OCI-LY3 (cell line): ENCODE data around the gene DCLK1.

Source experiments
- H2AFZ ChIP-seq: fragments of 200-600, 300-600 bp; shearing (Covaris generic); 2 replicates; pipeline ENCODE4 v1.6.0; 2014; ENCODE audit warnings: antibody characterized with exemption, low read depth, low read length
- H3K27ac ChIP-seq: fragments of 200-600, 300-600 bp; sonication (generic); 2 replicates; pipeline ENCODE4 v1.5.1; 2014; ENCODE audit warnings: mild to moderate bottlenecking, low read length, moderate library complexity, mixed read lengths
- H3K27me3 ChIP-seq: fragments of 200-600, 300-600 bp; sonication (generic); 2 replicates; pipeline ENCODE4 v1.6.1; 2014; ENCODE audit warnings: low read depth, low read length, mixed read lengths
- H3K36me3 ChIP-seq: fragments of 200-600, 300-600 bp; sonication (generic); replicated peaks from 2 replicates; pipeline ENCODE3; 2014; ENCODE audit warnings: low read depth, low read length, mixed read lengths
- H3K4me1 ChIP-seq: fragments of 300-600, 200-600 bp; sonication (generic); 2 replicates; pipeline ENCODE4 v1.6.1; 2014; ENCODE audit warnings: low read length, mixed read lengths
- H3K4me2 ChIP-seq: fragments of 200-600, 300-600 bp; sonication (generic); 2 replicates; pipeline ENCODE4 v1.6.1; 2014; ENCODE audit warnings: low read length, mixed read lengths
- H3K4me3 ChIP-seq: fragments of 300-600, 200-600 bp; sonication (generic); 2 replicates; pipeline ENCODE4 v1.5.1; 2014; ENCODE audit warnings: antibody characterized with exemption, mild to moderate bottlenecking, low read length, moderate library complexity
- H3K79me2 ChIP-seq: fragments of 300-600, 200-600 bp; shearing (Covaris generic); 2 replicates; pipeline ENCODE4 v1.6.1; 2014; ENCODE audit warnings: mild to moderate bottlenecking, low read length, mixed read lengths
- H3K9ac ChIP-seq: fragments of 300-600, 200-600 bp; shearing (Covaris generic); 2 replicates; pipeline ENCODE4 v1.6.0; 2014; ENCODE audit warnings: mild to moderate bottlenecking, low read length, moderate library complexity
- H3K9me3 ChIP-seq: fragments of 200-600, 300-600 bp; shearing (Covaris generic); 2 replicates; pipeline ENCODE4 v1.6.1; 2014; ENCODE audit warnings: low read length, mixed read lengths; ENCODE audit not compliant: insufficient read depth
- H4K20me1 ChIP-seq: fragments of 200-600, 300-600 bp; sonication (generic); 2 replicates; pipeline ENCODE4 v1.6.1; 2016; ENCODE audit warnings: low read length, mixed read lengths; ENCODE audit not compliant: insufficient read depth
- EZH2phosphoT487 ChIP-seq: fragments of 200-600 bp; shearing (Covaris generic); IDR thresholded peaks from 2 replicates; pipeline ENCODE4 v1.6.1; 2018; ENCODE audit warnings: antibody characterized with exemption, mixed run types, low read depth
- TF ChIP-seq, protein P1 (sequence below): fragments of 200-600, 300-600 bp; sonication (generic); IDR thresholded peaks from 2 replicates; pipeline ENCODE4 v1.5.1; 2014; ENCODE audit warnings: antibody characterized with exemption, low read length, low read depth

Gene DCLK1

DNA sequence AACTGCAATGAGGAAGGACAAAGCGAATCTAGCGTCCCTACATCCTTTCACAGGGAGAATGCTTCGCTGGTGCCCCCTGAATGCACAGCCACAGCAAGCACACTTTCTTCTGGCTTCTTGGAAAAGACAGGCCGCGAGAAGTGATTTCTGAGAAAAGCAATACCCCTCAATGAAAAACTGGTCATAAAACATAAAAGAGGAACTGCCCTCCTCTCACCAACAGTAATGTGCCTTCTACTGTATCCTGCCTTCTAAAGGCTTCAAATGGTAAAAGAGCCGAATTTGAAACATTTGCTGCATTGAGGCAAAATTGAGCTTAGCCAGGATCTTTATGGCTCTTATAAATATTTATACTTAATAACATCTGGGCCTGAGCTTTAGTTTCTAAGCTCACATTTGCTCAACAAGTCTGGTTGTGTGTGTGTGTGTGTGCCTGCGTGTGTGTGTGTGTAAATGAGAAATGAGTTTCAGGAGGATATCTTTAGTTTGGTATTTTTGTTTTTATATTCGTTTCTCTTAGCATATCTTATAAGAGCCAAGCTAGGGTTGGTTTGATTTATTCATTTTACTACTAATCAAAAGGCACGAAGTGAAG, 408.6 kb downstream of the DCLK1 start:
- Histone ChIP-seq H4K20me1 (no peaks in the 10 kb centered on the region), H3K79me2 (no peaks in the 10 kb centered on the region), H3K27ac (no peak overlapping the region), H3K9me3 (no peaks in the 10 kb centered on the region), H3K4me2 (peak overlapping the region; percentile 63), H3K4me3 (peak overlapping the region; percentile 44; the same call in 1 of the 2 replicates), H3K9ac (no peak overlapping the region), H3K27me3 (peaks cover 12% of the 10 kb centered on the region; the same call in 1 of the 2 replicates), H2AFZ (peak overlapping the region; percentile 56; the same call in 1 of the 2 replicates), H3K36me3 (no peaks in the 10 kb centered on the region), H3K4me1 (peaks cover 9% of the 10 kb centered on the region; the same call in 1 of the 2 replicates)
- TF ChIP-seq, protein P1, sequence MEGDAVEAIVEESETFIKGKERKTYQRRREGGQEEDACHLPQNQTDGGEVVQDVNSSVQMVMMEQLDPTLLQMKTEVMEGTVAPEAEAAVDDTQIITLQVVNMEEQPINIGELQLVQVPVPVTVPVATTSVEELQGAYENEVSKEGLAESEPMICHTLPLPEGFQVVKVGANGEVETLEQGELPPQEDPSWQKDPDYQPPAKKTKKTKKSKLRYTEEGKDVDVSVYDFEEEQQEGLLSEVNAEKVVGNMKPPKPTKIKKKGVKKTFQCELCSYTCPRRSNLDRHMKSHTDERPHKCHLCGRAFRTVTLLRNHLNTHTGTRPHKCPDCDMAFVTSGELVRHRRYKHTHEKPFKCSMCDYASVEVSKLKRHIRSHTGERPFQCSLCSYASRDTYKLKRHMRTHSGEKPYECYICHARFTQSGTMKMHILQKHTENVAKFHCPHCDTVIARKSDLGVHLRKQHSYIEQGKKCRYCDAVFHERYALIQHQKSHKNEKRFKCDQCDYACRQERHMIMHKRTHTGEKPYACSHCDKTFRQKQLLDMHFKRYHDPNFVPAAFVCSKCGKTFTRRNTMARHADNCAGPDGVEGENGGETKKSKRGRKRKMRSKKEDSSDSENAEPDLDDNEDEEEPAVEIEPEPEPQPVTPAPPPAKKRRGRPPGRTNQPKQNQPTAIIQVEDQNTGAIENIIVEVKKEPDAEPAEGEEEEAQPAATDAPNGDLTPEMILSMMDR = no peak
- no peak for TF ChIP-seq EZH2phosphoT487

DNA sequence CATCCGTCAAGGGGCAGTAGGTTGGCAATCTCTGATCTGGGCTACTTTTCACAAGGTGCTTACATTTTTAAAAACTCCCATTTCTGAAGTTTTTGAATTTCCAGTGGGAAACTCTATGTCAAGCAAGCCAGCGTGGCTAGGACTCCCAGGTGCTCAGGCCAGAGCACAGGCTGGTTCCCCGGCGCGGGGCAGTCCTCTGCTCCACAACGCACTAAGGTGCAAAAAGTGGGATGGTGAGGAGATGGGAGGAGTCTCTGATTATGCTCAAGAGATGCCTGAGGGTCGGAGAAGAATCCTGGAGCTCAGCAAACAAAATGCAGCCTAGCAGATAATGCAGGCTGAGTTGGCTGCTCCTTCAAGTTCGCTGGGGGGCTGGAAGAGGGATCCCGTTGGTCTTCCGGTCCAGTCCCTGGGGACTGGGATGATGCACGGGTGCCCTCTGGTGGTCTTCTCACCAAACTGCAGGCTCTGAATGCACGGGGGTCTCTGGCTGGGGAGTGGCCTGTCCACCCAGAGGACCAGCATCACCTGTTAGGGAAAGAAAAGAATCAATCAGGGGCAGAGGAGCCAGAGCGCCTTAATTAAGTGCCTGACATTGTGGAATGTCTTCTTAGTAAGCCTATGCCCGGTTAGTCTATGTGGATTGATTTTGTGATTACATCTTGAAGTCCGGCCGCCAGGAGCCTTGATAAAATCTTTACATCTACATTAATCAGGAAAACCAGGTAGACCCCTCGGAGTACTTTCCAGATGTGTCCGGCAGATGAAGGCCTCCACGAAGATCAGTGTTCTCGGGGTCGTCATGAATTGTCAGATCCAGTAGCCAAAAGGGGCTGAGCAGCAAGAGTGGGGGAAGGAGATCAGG, 410.3 kb downstream of the DCLK1 start:
- Histone ChIP-seq H3K4me3 (peak overlapping the region; percentile 75), H3K4me1 (peaks cover 9% of the 10 kb centered on the region; the same call in 1 of the 2 replicates), H3K36me3 (no peaks in the 10 kb centered on the region), H3K4me2 (peak overlapping the region; percentile 92), H3K79me2 (no peaks in the 10 kb centered on the region), H3K9me3 (no peaks in the 10 kb centered on the region), H4K20me1 (no peaks in the 10 kb centered on the region), H3K27ac (no peak overlapping the region), H3K27me3 (peaks cover 12% of the 10 kb centered on the region; the same call in 1 of the 2 replicates), H3K9ac (peak overlapping the region; percentile 16; the same call in 1 of the 2 replicates), H2AFZ (peak overlapping the region; percentile 94)
- TF ChIP-seq EZH2phosphoT487 = no peak
- TF ChIP-seq, protein P1 = peak; percentile 98

DNA sequence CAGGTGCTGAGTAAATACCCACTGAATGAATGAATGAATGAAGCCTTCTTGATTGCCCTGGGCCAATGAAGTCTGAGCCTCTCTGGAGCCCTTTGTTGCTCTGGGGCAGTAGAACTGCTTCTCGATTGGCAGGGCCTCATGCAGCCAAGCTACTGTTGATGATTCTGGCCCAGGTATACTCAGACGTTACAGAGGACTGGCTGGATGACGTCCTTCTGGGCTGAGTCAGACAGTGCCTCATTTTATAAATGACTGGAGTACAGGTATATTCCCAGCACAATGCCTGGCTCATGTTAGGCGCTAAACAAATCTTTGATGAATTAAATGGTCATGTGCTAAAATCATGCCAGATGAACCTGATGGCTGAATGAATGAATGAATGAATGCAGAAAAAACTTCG, 410.9 kb downstream of the DCLK1 start:
- Histone ChIP-seq H3K4me2 (peak overlapping the region; percentile 92), H3K4me1 (peaks cover 9% of the 10 kb centered on the region; the same call in 1 of the 2 replicates), H3K27me3 (peaks cover 12% of the 10 kb centered on the region; the same call in 1 of the 2 replicates), H3K4me3 (peak overlapping the region; percentile 75), H3K79me2 (no peaks in the 10 kb centered on the region), H4K20me1 (no peaks in the 10 kb centered on the region), H3K36me3 (no peaks in the 10 kb centered on the region), H3K9ac (no peak overlapping the region), H2AFZ (peak overlapping the region; percentile 94), H3K9me3 (no peaks in the 10 kb centered on the region), H3K27ac (no peak overlapping the region)
- TF ChIP-seq, protein P1 = no peak
- TF ChIP-seq EZH2phosphoT487 = no peak
